B cell (primary cell): ENCODE data around the gene PRKCH. TPM values are rescaled to one million over a fixed set of nuclear protein-coding genes. Genes with fewer than 3 reads are reported as not detected.

ENCODE experiments used
- ATAC-seq: fragments of 200-7000 bp; cut with Tn5 transposase; one replicate; pipeline ENCODE4 v1.10.0; 2021; ENCODE audit warnings: low read depth, mild to moderate bottlenecking, moderate number of reproducible peaks, moderate library complexity
- CTCF ChIA-PET: fragments of 350-600 bp; sonication (Branson Sonifier 250); formaldehyde crosslinking; loops from one replicate; lab custom pipeline; 2021; ENCODE audit warnings: antibody characterized with exemption, inconsistent platforms; lab: Charles Lee
- POLR2A ChIA-PET: fragments of 350-600 bp; sonication (Branson Sonifier 250); formaldehyde crosslinking; loops from one replicate; lab custom pipeline; 2021; ENCODE audit warnings: antibody characterized with exemption; lab: Charles Lee
- DNase-seq: peaks from one replicate; pipeline ENCODE4 v3.0.0; 2013
- H2AFZ ChIP-seq: 2 replicates; pipeline ENCODE4 v1.6.1; 2012; ENCODE audit warnings: mild to moderate bottlenecking, low read depth, low read length; ENCODE audit not compliant: insufficient read depth, poor library complexity, severe bottlenecking
- H3K27ac ChIP-seq, 2 donors: 1 replicate in 1 of 2; 2 replicates in 1 of 2; pipeline ENCODE4 v1.5.1; 2012 to 2013; ENCODE audit warnings: low read length in 2 of 2, mild to moderate bottlenecking in 2 of 2, moderate library complexity in 1 of 2
- H3K27me3 ChIP-seq, 4 experiments: fragments of 200-600 bp in 1 of 4; sonication (generic) in 1 of 4; replicated peaks in 1 of 4; 1 replicate in 2 of 4; 2 replicates in 2 of 4; pipeline versions ENCODE4 v1.6.1 to v1.7.0; 2013 to 2016; ENCODE audit warnings: low read length in 3 of 4, mild to moderate bottlenecking in 2 of 4, mixed read lengths in 1 of 4, moderate library complexity in 1 of 4; ENCODE audit not compliant: insufficient read depth in 4 of 4, control insufficient read depth in 3 of 4; ENCODE audit errors: control extremely low read depth in 1 of 4
- H3K36me3 ChIP-seq, 2 experiments: replicated peaks in 1 of 2; 1 replicate in 1 of 2; 2 replicates in 1 of 2; pipeline versions ENCODE4 v1.6.1 to v1.7.1; 2013; ENCODE audit warnings: low read length in 1 of 2; ENCODE audit not compliant: insufficient read depth in 2 of 2, control insufficient read depth in 1 of 2; ENCODE audit errors: control extremely low read depth in 1 of 2, extremely low read depth in 1 of 2
- H3K4me1 ChIP-seq, 2 donors: fragments of 200-600 bp in 1 of 2; sonication (generic) in 1 of 2; 1 replicate in 1 of 2; 2 replicates in 1 of 2; pipeline versions ENCODE4 v1.5.1 to v1.6.1; 2013 to 2017; ENCODE audit warnings: low read length in 2 of 2; ENCODE audit not compliant: control insufficient read depth in 2 of 2, insufficient read depth in 2 of 2
- H3K4me2 ChIP-seq: replicated peaks from 2 replicates; pipeline ENCODE3; 2012; ENCODE audit warnings: mild to moderate bottlenecking, low read depth, low read length; ENCODE audit not compliant: poor library complexity, severe bottlenecking
- H3K4me3 ChIP-seq, 5 experiments: fragments of 200-600 bp in 1 of 5; sonication (generic) in 1 of 5; 1 replicate in 3 of 5; 2 replicates in 2 of 5; pipeline versions ENCODE4 v1.5.1 to v1.7.0; 2011 to 2016; ENCODE audit warnings: low read length in 4 of 5, mild to moderate bottlenecking in 4 of 5, low read depth in 2 of 5, control low read depth in 1 of 5, moderate library complexity in 1 of 5; ENCODE audit not compliant: insufficient read depth in 1 of 5; ENCODE audit errors: control extremely low read depth in 1 of 5, extremely low read depth in 1 of 5
- H3K79me2 ChIP-seq: fragments of 200-600 bp; sonication (generic); one replicate; pipeline ENCODE4 v1.6.0; 2016; ENCODE audit warnings: low read length; ENCODE audit not compliant: control insufficient read depth, insufficient read depth
- H3K9ac ChIP-seq: fragments of 200-600 bp; sonication (generic); 2 replicates; pipeline ENCODE4 v1.6.1; 2017; ENCODE audit warnings: mild to moderate bottlenecking, low read length, moderate library complexity
- H3K9me3 ChIP-seq, 3 donors: one replicate each; pipeline versions ENCODE4 v1.6.1 to v1.7.1; 2013; ENCODE audit warnings: low read length in 2 of 3; ENCODE audit not compliant: control insufficient read depth in 2 of 3, insufficient read depth in 1 of 3; ENCODE audit errors: control extremely low read depth in 1 of 3
- H4K20me1 ChIP-seq: 2 replicates; pipeline ENCODE4 v1.6.0; 2012; ENCODE audit warnings: mild to moderate bottlenecking, low read length; ENCODE audit not compliant: insufficient read depth, control insufficient read depth, poor library complexity, severe bottlenecking
- H3K27ac Mint-ChIP-seq: one replicate; pipeline ENCODE4 v1.8.0; 2021; ENCODE audit warnings: mixed read lengths
- H3K27me3 Mint-ChIP-seq: one replicate; pipeline ENCODE4 v1.8.0; 2021; ENCODE audit warnings: mixed read lengths
- H3K4me1 Mint-ChIP-seq: one replicate; pipeline ENCODE4 v1.8.0; 2021; ENCODE audit warnings: mixed read lengths
- H3K4me3 Mint-ChIP-seq: one replicate; pipeline ENCODE4 v1.8.0; 2021; ENCODE audit warnings: mixed read lengths
- H3K9me3 Mint-ChIP-seq: one replicate; pipeline ENCODE4 v1.8.0; 2022; ENCODE audit warnings: mixed read lengths; ENCODE audit not compliant: insufficient read depth
- EZH2 ChIP-seq: IDR thresholded peaks from 2 replicates; pipeline ENCODE4 v1.6.1; 2012; ENCODE audit warnings: borderline replicate concordance, low read depth, mild to moderate bottlenecking, moderate library complexity, low read length; ENCODE audit not compliant: insufficient read depth, poor library complexity, severe bottlenecking
- WGBS: methylation state at CpG from one replicate; pipeline ENCODE4 v1.1.5; 2013; ENCODE audit warnings: missing lambda C conversion rate; ENCODE audit not compliant: insufficient coverage; 5-methylcytosine and 5-hydroxymethylcytosine counted together
- intact Hi-C: fragments of 100-400 bp; cut with micrococcal nuclease; formaldehyde crosslinking; loops from one replicate; pipeline ENCODE4 v1.10.0; 2022
- polyA plus RNA-seq: library from polyadenylated mRNA; depleted of rRNA; stranded (reverse); fragments of >200 nt; gene quantifications from 2 replicates; pipeline ENCODE4 v1.2.3, GENCODE V29; 2012
- total RNA-seq, 2 donors: library from RNA; stranded (reverse); fragments of 120-200 nt in 1 of 2; gene quantifications; 1 replicate in 1 of 2; 2 replicates in 1 of 2; pipeline versions ENCODE4 v1.2.3 to v1.2.4, GENCODE V29; 2013 to 2022
- TF ChIP-seq, protein P1 (sequence below): fragments of 200-600 bp; IDR thresholded peaks from one replicate; pipeline ENCODE4 v1.8.0; 2022; ENCODE audit warnings: antibody characterized with exemption, mild to moderate bottlenecking

PRKCH gene
- total and polyA plus RNA-seq, 2 donors (not counting 1 experiment from before 2014, with no cell fraction given) = 2.0 to 5.0 TPM

DNA sequence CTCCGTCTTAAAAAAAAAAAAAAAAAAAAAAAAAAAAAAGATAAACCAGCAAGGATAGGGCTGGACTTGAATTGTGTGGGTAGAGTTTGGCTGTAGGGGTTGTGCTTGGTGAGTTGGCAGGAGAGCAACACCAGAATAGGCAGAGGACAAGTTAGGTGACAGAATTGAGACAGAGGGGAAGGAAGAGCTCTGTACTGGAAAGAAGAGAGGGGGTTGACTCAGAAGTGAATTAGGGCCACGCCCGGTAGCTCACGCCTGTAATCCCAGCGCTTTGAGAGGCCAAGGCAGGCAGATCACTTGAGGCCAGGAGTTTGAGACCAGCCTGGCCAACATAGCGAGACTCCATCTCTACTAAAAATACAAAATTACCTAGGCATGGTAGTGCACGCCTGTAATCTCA, 34.2 kb upstream of the PRKCH start:
- Histone ChIP-seq H3K4me1 (no peaks in the 10 kb centered on the region), H3K27ac (no peak overlapping the region), H3K4me2 (no peak overlapping the region), H4K20me1 (no peaks in the 10 kb centered on the region), H3K9ac (no peak overlapping the region), H2AFZ (no peak overlapping the region), H3K79me2 (no peaks in the 10 kb centered on the region), H3K4me3 (no peak overlapping the region), H3K27me3 (peaks cover 0 to 8% (median 6%) of the 10 kb centered on the region in 4 experiments), H3K36me3 (no peaks in the 10 kb centered on the region), H3K9me3 (no peaks in the 10 kb centered on the region)
- TF ChIP-seq EZH2 = no peak
- TF ChIP-seq, protein P1, sequence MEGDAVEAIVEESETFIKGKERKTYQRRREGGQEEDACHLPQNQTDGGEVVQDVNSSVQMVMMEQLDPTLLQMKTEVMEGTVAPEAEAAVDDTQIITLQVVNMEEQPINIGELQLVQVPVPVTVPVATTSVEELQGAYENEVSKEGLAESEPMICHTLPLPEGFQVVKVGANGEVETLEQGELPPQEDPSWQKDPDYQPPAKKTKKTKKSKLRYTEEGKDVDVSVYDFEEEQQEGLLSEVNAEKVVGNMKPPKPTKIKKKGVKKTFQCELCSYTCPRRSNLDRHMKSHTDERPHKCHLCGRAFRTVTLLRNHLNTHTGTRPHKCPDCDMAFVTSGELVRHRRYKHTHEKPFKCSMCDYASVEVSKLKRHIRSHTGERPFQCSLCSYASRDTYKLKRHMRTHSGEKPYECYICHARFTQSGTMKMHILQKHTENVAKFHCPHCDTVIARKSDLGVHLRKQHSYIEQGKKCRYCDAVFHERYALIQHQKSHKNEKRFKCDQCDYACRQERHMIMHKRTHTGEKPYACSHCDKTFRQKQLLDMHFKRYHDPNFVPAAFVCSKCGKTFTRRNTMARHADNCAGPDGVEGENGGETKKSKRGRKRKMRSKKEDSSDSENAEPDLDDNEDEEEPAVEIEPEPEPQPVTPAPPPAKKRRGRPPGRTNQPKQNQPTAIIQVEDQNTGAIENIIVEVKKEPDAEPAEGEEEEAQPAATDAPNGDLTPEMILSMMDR = no peak
- Mint-ChIP-seq H3K9me3 (no peaks in the 10 kb centered on the region), H3K27ac (no peak overlapping the region), H3K4me3 (no peak overlapping the region), H3K27me3 (peaks cover 47% of the 10 kb centered on the region), H3K4me1 (no peaks in the 10 kb centered on the region)
- WGBS = no CpG with 5 or more reads among the region's 7 CpGs
- intact Hi-C loops = no loop called here
- CTCF ChIA-PET = interaction anchor here (1.0 kb wide), 1 partner anchor 20 kb away, joined by 3 read pairs; no protein-coding TSS in a partner anchor
- POLR2A ChIA-PET = no interaction called here
- ATAC-seq = no peak
- DNase-seq = no peak

DNA sequence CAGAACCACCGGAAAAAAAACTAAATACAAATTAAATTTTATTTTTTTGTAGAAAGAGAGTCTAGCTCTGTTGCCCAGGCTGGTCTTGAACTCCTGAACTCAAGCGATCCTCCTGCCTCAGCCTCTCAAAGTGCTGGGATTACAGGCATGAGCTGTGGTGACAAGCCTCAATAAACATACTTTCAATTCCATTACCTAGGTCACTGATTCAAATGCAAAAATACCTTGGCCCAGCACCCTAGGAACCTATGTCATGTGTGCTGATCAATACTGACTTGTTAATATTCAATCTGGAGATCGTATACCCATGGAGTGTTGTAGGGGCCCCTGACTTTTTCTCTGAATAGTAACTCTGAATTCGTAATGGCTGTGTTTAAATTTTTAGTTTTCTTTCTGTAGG, 33.2 kb upstream of the PRKCH start:
- peaks cover 42% of the 10 kb centered on the region for H3K27me3 Mint-ChIP-seq
- no peak overlapping the region for H3K9ac ChIP-seq
- TF ChIP-seq EZH2 = no peak
- TF ChIP-seq, protein P1 = no peak
- POLR2A ChIA-PET = no interaction called here
- intact Hi-C loops = no loop called here
- H3K79me2 ChIP-seq = no peaks in the 10 kb centered on the region
- no peaks in the 10 kb centered on the region for H3K4me1 Mint-ChIP-seq
- H3K4me2 ChIP-seq = no peak overlapping the region
- no peaks in the 10 kb centered on the region for H3K4me1 ChIP-seq
- no peak overlapping the region for H2AFZ ChIP-seq
- H3K4me3 ChIP-seq = no peak overlapping the region
- no peaks in the 10 kb centered on the region for H3K36me3 ChIP-seq
- CTCF ChIA-PET = no interaction called here
- no peaks in the 10 kb centered on the region for H3K9me3 Mint-ChIP-seq
- H4K20me1 ChIP-seq = no peaks in the 10 kb centered on the region
- peaks cover 0 to 8% (median 6%) of the 10 kb centered on the region in 4 experiments for H3K27me3 ChIP-seq
- ATAC-seq (no peak), DNase-seq (no peak)
- 87% methylated on average over 3 of the region's 4 CpGs for WGBS
- H3K27ac Mint-ChIP-seq = no peak overlapping the region
- H3K4me3 Mint-ChIP-seq = no peak overlapping the region
- H3K9me3 ChIP-seq = no peaks in the 10 kb centered on the region
- H3K27ac ChIP-seq = no peak overlapping the region
